Body of pancreas (tissue), 4 donors: ENCODE measurements around the gene THBS2. TPM values are rescaled to one million over a fixed set of nuclear protein-coding genes. Genes with fewer than 3 reads are reported as not detected.

Experiments used
- ATAC-seq: fragments of 150-250 bp; one replicate; pipeline ENCODE4 v1.9.1; 2016
- DNase-seq, 4 donors: peaks; one replicate each; pipeline ENCODE4 v3.0.0-alpha.2; 2019
- H3K27ac ChIP-seq, 4 donors: fragments of 200-600 bp; sonication (generic); 1 replicate in 3 of 4; 2 replicates in 1 of 4; pipeline versions ENCODE4 v1.5.1 to v1.6.1; 2016 to 2019; ENCODE audit warnings: mild to moderate bottlenecking in 1 of 4, mixed read lengths in 1 of 4, moderate library complexity in 1 of 4
- H3K27me3 ChIP-seq, 2 donors: fragments of 200-600 bp; sonication (generic); one replicate each; pipeline ENCODE4 v1.6.0; 2016; ENCODE audit warnings: mild to moderate bottlenecking in 1 of 2
- H3K36me3 ChIP-seq, 2 donors: fragments of 200-600 bp; sonication (generic); replicated peaks in 1 of 2; 2 replicates each; pipeline ENCODE4 v1.5.1; 2016; ENCODE audit warnings: low read depth in 2 of 2; ENCODE audit not compliant: insufficient read depth in 1 of 2
- H3K4me1 ChIP-seq: fragments of 200-600 bp; sonication (generic); one replicate; pipeline ENCODE4 v1.6.0; 2016
- H3K4me3 ChIP-seq, 2 donors: fragments of 200-600 bp; sonication (generic); 1 replicate in 1 of 2; 2 replicates in 1 of 2; pipeline ENCODE4 v1.5.1; 2016 to 2019
- H3K9me3 ChIP-seq, 3 donors: fragments of 200-600 bp; sonication (generic); 1 replicate in 2 of 3; 2 replicates in 1 of 3; pipeline ENCODE4 v1.5.1; 2016
- POLR2A ChIP-seq, 3 donors: fragments of 450-650 bp; IDR thresholded peaks; one replicate each; pipeline ENCODE4 v1.6.1; 2016; ENCODE audit warnings: antibody characterized with exemption in 3 of 3, mild to moderate bottlenecking in 2 of 3
- WGBS, 2 donors: methylation state at CpG; one replicate each; pipeline ENCODE4 v1.1.5; 2017; 5-methylcytosine and 5-hydroxymethylcytosine counted together
- intact Hi-C: fragments of 100-400 bp; cut with DNase I; formaldehyde crosslinking; loops from one replicate; pipeline ENCODE4 v1.15.1; 2023
- total RNA-seq, 2 donors: library from RNA; depleted of rRNA; stranded (reverse); fragments of >200 nt; gene quantifications; one replicate each; pipeline ENCODE4 v1.1.0, GENCODE V29; 2016
- TF ChIP-seq, protein P1 (sequence below), 7 experiments: fragments of 450-650 bp in 4 of 7; fragments of 200-600 bp in 3 of 7; sonication (generic) in 3 of 7; IDR thresholded peaks; one replicate each; pipeline ENCODE4 v1.5.1; 2016 to 2019; ENCODE audit warnings: antibody characterized with exemption in 7 of 7

The THBS2 gene
- total RNA-seq, 2 donors from 2014 or later = 8.9 to 9.6 TPM

GRCh38 chr6:169222126-169222525, 31.5 kb downstream of the THBS2 start:
- ATAC-seq = no peak
- no peak for TF ChIP-seq POLR2A (IDR thresholded peaks at IDR 0.05)
- TF ChIP-seq, protein P1, sequence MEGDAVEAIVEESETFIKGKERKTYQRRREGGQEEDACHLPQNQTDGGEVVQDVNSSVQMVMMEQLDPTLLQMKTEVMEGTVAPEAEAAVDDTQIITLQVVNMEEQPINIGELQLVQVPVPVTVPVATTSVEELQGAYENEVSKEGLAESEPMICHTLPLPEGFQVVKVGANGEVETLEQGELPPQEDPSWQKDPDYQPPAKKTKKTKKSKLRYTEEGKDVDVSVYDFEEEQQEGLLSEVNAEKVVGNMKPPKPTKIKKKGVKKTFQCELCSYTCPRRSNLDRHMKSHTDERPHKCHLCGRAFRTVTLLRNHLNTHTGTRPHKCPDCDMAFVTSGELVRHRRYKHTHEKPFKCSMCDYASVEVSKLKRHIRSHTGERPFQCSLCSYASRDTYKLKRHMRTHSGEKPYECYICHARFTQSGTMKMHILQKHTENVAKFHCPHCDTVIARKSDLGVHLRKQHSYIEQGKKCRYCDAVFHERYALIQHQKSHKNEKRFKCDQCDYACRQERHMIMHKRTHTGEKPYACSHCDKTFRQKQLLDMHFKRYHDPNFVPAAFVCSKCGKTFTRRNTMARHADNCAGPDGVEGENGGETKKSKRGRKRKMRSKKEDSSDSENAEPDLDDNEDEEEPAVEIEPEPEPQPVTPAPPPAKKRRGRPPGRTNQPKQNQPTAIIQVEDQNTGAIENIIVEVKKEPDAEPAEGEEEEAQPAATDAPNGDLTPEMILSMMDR (IDR thresholded peaks at IDR 0.05) = no peak
- H3K4me1 ChIP-seq = no peaks in the 10 kb centered on the region
- H3K9me3 ChIP-seq = no peaks in the 10 kb centered on the region
- H3K4me3 ChIP-seq = no peak overlapping the region
- 91% methylated on average over 24 of the region's 24 CpGs for WGBS, 2 donors
- intact Hi-C loops = no loop called here
- no peaks in the 10 kb centered on the region for H3K27me3 ChIP-seq
- H3K36me3 ChIP-seq = no peaks in the 10 kb centered on the region
- H3K27ac ChIP-seq = no peak overlapping the region
- DNase-seq = no peak

- no peaks in the 10 kb centered on the region for H3K4me1 ChIP-seq
- H3K4me3 ChIP-seq = no peak overlapping the region
- ATAC-seq = no peak
- no peaks in the 10 kb centered on the region for H3K9me3 ChIP-seq
- no peaks in the 10 kb centered on the region for H3K27me3 ChIP-seq
- 55 to 71% methylated on average over 6 to 7 of the region's 7 CpGs for WGBS, 2 donors
- no peak overlapping the region for H3K27ac ChIP-seq
- TF ChIP-seq, protein P1 (IDR thresholded peaks at IDR 0.05) = no peak
- TF ChIP-seq POLR2A (IDR thresholded peaks at IDR 0.05) = no peak
- H3K36me3 ChIP-seq = no peaks in the 10 kb centered on the region
- DNase-seq = no peak
- intact Hi-C loops = no loop called here
Measured at GRCh38 chr6:169221264-169221663, 32.4 kb downstream of the THBS2 start.

GRCh38 chr6:169220068-169220964, 33.3 kb downstream of the THBS2 start:
- Histone ChIP-seq H3K4me1 (no peaks in the 10 kb centered on the region), H3K27ac (no peak overlapping the region), H3K36me3 (no peaks in the 10 kb centered on the region), H3K4me3 (no peak overlapping the region), H3K9me3 (no peaks in the 10 kb centered on the region), H3K27me3 (no peaks in the 10 kb centered on the region)
- WGBS, 2 donors = 58 to 73% methylated on average over 15 of the region's 15 CpGs
- intact Hi-C loops = no loop called here
- TF ChIP-seq, protein P1 (IDR thresholded peaks at IDR 0.05) = no peak
- TF ChIP-seq POLR2A (IDR thresholded peaks at IDR 0.05) = no peak
- DNase-seq = no peak
- ATAC-seq = no peak

- Histone ChIP-seq H3K27ac (no peak overlapping the region), H3K4me3 (no peak overlapping the region), H3K27me3 (no peaks in the 10 kb centered on the region), H3K36me3 (no peaks in the 10 kb centered on the region), H3K4me1 (peaks cover 6% of the 10 kb centered on the region), H3K9me3 (no peaks in the 10 kb centered on the region)
- TF ChIP-seq, protein P1 (IDR thresholded peaks at IDR 0.05) = no peak
- TF ChIP-seq POLR2A (IDR thresholded peaks at IDR 0.05) = no peak
- ATAC-seq (no peak), DNase-seq (no peak)
- intact Hi-C loops = no loop called here
- 94% methylated on average over 1 of the region's 1 CpG; no CpG with 5 or more reads in 1 of the 2 donors for WGBS, 2 donors
Measured at GRCh38 chr6:169217972-169218371, 35.7 kb downstream of the THBS2 start.

- no peak overlapping the region for H3K4me3 ChIP-seq
- no peaks in the 10 kb centered on the region for H3K27me3 ChIP-seq
- DNase-seq = no peak
- no peaks in the 10 kb centered on the region for H3K36me3 ChIP-seq
- intact Hi-C loops = no loop called here
- no peak for TF ChIP-seq POLR2A (IDR thresholded peaks at IDR 0.05)
- TF ChIP-seq, protein P1 (IDR thresholded peaks at IDR 0.05) = no peak
- no peak overlapping the region for H3K27ac ChIP-seq
- ATAC-seq = no peak
- H3K9me3 ChIP-seq = no peaks in the 10 kb centered on the region
- 88 to 91% methylated on average over 14 of the region's 14 CpGs for WGBS, 2 donors
- peaks cover 6% of the 10 kb centered on the region for H3K4me1 ChIP-seq
Measured at GRCh38 chr6:169216830-169217229, 36.8 kb downstream of the THBS2 start.
